ENCODE data around the gene GRID1.

The GRID1 gene

DNA sequence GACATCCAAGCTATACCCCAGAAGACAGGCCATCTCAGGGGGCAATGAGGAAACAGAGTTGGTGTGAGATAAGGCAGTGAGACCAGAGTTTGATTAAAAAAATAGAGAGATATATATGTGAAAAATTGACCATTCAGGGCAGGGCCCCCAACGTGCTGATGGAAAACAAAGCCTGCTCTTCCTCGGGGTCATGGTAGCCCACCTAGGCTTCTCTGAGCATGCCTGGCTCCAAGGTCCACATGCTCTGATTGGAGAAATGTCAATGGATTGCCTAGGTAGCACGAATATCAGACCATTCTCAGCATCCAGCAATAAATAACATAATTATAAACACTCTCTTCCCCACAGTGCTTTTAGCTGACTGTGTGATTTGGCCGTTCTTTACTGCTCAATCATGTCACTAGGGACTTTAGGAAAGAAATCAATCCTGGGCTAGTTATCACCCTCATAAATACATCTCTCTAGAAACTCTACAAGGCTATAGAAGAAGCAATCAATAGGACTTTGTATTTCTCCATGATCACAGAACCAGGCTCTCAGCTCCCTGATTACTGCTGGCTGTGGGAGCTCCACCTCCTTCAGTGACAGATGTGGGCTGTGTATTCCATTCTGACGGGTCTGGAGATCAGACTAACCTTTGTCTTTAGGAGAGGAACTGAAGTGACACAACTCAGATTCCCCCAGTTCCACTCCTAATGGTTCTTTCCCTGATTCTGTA is 766.4 kb downstream of the GRID1 start:
- DNase-seq = no peak

DNA sequence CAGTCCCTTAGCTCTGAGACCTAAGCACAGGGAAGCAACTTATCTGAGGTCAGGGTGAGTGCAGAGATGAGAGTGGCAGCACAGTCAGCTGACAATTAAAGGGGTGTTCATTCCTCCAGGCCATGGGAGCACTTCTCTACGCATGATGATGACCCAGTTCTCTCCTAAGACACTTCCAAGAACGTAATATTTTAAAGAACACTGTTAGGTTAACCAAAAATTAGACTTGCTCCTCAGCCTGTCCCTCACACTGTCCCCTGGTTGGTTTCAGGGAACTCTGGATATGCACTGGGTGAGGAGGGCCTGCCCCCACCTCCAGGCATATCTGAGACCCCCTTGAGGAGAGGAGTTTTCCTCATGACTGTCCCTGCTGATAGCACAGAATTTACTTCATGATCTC is 767.5 kb downstream of the GRID1 start:
- DNase-seq = no peak

DNA sequence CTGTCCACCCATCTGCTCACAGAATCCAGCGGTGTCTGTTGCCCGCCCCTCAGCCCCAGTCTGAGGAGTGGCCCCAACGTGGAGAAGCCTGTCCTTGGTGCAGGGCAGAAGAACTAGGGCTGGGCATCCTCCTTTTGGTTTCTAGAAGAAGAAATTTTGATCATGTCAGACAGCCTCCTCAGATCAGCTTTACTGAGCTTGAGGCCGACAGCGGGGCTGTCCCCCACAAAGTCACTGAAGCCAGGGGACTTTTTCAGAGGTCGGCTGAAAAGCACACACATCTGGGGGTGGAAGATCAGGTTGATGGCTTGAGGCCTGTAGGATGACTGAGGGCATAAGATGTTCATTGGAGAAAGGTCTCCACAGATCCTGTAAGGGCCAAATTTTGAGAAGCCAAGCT is 767.9 kb downstream of the GRID1 start:
- DNase-seq = no peak

DNA sequence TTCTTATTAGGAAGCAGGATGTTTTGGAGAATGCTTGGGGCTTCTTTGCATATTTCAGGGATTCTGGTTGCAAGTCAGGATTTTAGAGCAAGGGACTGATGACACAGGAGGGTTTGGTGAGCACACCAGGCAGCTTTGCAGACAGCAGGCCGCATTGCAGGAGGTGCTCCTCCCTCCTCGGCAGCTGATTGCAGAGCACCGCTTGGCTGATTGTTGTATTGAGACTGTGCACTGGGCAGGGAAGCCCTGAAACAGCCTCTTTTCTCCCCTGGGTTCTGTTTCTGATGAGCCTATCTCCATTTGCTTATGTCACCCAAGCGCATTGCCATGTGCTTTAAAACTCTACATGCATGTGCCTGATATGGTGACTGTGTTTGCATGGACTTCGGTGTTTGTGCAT is 769.6 kb downstream of the GRID1 start:
- DNase-seq = no peak

DNA sequence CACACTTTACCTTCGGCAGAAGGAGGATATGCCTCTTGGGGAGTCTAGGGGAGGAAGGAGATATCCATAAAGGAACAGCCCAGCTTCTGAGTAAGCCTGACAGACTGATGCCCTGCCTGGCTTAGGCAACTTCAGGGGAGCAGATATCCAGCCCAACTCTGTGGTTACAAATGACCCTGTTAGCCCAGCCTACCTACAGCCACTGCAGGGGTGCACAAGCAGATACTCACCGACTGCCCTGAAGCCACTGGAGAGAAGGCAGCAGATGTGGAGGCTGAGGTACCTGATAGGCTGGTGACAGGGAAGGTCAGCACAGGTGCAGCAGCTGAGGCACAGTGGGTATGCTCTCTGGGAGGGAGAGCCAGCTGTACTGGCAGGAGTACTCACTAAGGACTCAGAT is 770.2 kb downstream of the GRID1 start:
- no peak for DNase-seq

DNA sequence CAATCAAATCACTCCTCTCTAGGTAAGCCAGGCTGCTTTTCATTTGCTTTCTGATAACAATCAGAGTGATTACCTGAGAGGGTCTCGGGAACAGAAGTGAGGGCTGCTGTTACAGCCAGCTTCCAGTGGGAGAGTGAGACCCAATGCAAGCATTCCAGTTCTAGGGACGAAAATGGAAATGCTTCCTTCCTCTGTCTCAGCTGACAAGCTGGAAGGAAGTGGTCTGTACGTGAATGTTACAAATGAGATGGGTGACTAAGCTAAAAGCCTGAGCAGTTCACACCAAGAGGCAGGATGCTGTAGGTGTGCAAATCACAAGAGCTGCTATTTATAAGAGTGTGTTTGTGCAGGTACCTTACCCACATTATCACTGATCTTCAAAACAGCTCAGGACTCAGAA is 772.4 kb downstream of the GRID1 start:
- DNase-seq = no peak

DNA sequence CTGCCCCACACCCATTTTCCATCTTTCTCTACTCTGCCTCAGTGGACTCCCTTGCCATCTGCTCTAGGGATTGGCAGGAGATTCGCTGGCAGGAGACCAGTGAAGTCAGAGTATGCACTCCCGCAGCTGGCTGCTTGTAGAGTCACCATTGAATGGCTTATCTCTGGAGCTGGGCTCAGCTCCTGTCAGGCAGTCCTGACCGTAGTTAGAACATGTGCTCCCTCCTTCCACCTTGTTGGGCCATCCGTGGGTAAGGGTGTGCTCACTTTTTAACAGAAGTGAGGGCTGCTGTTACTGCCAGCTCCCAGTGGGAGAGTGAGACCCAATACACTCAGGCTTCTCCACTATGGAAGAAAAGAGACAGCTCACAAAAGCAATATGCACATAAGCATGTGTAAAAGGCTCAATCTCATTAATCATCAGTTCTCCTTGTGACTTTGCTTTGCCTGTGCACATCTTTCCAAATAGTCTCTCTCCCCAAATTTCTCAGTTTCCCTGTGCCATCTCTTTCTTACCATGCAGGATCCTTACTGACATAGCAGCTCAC is 773.3 kb downstream of the GRID1 start:
- DNase-seq = no peak

DNA sequence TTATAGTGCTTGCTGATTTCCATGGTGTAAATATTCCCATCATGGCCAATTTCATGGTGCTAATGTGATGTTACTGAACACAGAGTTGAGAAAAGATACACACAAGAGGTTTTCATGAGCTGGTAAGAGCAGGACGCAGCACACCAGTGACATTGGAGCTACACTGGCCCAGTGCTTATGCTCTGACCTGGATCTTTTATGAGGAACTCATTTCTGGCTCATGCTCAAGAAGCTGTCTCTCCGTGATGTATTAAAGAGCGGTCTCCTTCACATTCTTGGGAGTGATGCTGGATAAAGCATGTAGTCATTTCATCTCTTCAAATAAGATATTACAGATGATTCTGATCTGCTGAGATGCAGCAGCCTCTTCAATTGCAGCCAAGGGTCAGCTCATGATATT is 785.2 kb downstream of the GRID1 start:
- DNase-seq = no peak

DNA sequence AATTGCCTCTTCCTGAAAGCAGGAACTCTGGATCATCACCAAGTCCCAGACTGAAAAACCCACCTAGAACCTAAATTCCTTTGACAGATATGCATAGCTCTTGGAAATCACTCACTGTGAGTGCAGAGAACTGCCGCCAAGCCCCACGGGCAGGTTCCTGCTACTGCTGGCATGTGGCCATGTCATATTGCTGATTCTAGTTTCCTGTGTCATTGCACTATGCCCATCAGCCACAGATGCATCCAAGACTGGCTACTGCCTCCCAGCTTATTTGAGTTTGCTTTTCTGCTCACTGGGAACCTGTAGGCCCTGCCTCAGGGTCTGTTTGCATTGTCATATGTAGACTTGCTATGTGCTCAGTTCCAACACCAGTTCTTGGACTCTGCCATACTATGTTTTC is 786.0 kb downstream of the GRID1 start:
- DNase-seq = no peak

DNA sequence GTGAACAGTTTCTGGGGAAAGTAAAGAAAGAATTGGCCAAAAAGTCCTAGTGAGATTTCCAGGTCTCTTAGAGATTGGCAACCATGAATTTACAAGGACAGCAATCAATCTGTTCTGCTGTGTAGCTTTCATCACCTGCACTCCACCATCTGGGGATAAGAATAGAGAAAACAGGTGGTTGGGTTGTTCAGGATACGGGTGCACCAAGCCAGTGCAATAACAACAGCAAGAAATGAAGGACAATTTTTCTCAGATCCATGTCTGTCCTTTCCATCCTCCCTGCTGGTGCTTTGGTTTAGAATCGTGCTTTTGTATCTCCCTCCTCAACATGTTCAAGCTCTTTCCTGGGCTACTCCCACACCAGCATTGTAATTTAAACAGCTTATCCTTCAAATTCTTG is 787.7 kb downstream of the GRID1 start:
- DNase-seq = no peak

DNA sequence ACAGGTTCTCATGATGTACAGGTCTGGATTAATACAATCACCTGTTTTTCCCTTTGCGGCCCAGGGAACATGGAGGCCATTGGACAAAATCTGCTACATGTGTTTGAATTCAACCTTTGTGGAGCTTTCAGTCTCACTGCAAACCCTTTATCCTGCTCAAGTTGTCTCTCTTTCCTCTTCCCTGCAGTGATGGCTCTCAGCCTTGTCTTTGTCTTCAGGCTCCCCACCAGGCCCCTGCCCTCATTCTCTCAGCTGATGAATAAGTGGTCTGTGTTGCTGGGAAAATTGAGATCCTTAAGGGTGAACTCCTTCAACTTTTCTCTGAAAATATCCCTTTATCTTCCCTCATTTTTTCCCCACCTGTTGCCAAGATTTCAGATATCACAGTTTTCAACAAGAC is 791.2 kb downstream of the GRID1 start:
- DNase-seq = no peak

DNA sequence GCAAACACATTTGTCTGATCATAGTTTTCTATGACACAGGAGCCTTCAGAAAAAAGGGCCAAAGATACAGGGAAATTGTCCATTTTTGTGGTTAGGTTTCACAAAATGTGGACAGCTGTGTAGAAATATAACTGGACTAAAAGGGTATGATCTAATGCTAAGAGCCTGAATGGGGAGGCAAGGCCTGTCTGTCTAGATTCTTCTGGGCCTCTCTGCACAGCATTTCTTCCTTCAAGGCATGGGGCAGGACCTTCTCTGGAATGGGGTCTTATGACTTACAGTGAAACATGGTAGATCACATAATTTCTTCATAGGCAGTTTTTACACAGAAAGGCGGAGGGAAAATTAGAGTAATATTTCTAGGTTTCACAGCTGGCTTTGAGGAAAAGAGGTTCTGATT is 795.7 kb downstream of the GRID1 start:
- no peak for DNase-seq

DNA sequence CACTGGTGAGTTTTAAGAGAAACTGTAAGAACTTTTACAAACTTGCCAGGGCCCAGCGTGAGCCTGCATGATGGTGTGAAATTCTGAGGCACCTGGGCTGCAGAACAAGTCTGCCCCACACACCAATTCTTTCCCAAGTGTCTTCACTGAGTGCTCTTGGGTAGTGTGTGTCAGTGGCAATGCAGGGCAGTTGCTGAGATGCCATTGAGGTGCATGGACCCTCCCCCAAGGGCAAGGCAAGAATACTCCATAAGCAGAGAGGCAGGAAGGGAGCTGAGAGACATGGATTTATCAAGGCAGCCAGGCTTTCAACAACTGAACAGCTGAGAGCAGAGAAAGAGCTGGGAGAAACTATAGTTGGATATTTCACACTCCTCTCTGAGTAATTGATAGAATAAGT is 801.2 kb downstream of the GRID1 start:
- no peak for DNase-seq

DNA sequence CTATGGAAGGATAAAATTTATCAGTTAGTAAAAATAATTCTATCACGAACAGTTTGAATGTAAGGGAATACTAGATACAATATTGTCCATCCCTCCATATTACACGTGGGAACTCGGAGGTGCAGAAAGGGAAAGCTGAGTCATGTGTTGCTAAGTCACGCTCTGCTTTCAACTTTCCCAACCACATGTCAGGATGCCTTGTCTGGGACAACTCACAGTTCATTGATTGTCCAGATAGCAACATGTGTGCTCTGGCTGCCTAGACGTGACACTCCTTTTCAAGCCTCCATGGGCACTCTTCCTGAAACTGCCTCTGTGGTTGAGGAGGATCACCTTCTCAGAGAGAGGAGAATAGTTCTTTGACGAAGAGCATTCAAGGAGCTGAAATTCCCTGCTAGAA is 808.1 kb downstream of the GRID1 start:
- no peak for DNase-seq

DNA sequence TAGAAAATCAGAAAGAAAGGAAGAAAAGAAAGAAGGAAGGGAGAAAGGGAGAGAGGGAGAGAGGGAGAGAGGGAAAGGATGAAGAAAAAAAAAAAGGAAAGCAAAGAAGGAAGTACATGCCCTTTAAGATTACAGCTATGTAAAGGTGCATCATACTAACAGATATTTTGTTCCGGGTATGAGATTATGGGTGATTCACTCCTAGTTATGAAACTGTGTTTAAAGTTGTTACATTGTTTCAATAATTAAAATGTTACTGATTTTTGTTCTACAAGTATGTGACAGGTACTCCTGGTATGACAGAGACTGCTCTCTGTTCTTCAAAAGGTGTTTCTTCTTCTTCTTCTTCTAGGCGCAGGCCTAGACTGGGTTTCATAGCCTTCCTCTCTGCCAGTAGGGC is 808.9 kb downstream of the GRID1 start:
- no peak for DNase-seq

DNA sequence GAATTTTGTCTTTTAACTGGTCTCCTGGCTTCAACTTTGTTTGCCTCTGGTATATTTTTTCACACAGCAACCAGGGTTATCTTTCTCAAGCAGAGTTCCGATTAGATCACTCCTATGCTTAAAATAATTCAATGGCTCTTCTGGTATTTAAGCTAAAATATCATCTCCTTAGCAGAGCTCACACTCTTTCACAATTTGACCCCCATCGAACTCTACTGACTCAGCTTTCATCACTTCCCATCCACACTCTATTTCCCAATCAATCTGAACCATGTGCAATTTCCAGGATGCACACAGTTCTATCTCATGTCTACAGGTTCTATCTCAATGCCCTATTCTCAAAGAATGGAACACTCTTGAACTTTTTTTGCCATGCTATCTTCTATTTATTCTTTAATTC is 809.5 kb downstream of the GRID1 start:
- DNase-seq = no peak

Measured in CD4-positive, alpha-beta T cell treated with Interleukin-1 beta for 1 hour (primary cell).